Activated CD4-positive, alpha-beta T cell treated with anti-CD3 and anti-CD28 coated beads, Interleukin-2, amount 10 ng/mL, durations not matched to agents 24 days and 14 days (primary cell): ENCODE results near the gene MGAT4A. TPM values are rescaled to one million over a fixed set of nuclear protein-coding genes. Genes with fewer than 3 reads are reported as not detected.
A peak's percentile ranks its signal among the peaks of the same experiment; 100 is the strongest.

ENCODE experiments used
- DNase-seq: peaks from one replicate; pipeline ENCODE4 v3.0.0; 2022
- H3K27ac Mint-ChIP-seq: one replicate; pipeline ENCODE4 v1.8.0; 2022; ENCODE audit warnings: mild to moderate bottlenecking, mixed read lengths
- H3K27me3 Mint-ChIP-seq: one replicate; pipeline ENCODE4 v1.8.0; 2022; ENCODE audit warnings: mixed read lengths
- H3K36me3 Mint-ChIP-seq: one replicate; pipeline ENCODE4 v1.8.0; 2022; ENCODE audit warnings: low read depth, mild to moderate bottlenecking, mixed read lengths
- H3K4me1 Mint-ChIP-seq: one replicate; pipeline ENCODE4 v1.8.0; 2021; ENCODE audit warnings: mixed read lengths
- H3K4me3 Mint-ChIP-seq: one replicate; pipeline ENCODE4 v1.8.0; 2022; ENCODE audit warnings: mild to moderate bottlenecking, moderate library complexity, mixed read lengths
- H3K9me3 Mint-ChIP-seq: one replicate; pipeline ENCODE4 v1.8.0; 2021; ENCODE audit warnings: mixed read lengths
- intact Hi-C: fragments of 100-400 bp; cut with micrococcal nuclease; formaldehyde crosslinking; loops from one replicate; pipeline ENCODE4 v1.15.1; 2023
- total RNA-seq: library from RNA; stranded (reverse); gene quantifications from 2 replicates; pipeline ENCODE4 v1.2.3, GENCODE V29; 2022

MGAT4A gene
- total RNA-seq, 1 donor from 2014 or later = 49.2 TPM

DNA sequence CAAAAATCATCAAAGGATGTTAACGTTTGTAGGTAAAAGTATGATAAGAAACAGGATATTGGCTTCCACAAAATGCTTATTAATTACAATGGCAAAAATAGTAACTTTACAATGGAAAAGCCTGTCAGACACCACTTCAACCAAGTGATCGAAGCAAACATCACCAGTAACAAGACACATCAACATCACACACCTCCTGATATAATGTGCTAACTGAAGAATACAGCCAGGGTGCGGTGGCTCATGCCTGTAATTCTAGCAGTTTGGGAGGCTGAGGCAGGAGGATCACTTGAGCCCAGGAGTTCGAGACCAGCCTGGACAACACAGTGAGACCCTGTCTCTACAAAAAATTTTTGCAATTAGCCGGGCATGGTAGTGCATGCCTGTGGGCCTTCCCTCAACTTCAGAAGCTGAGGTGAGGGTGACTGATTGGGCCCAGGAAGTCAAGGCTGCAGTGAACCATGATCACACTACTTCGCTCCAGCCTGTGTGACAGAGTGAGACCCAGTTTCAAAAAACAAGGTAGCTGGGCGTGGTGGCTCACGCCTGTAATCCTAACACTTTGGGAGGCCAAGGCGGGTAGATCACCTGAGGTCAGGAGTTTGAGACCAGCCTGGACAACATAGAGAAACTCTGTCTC lies 15.0 kb downstream of the MGAT4A start:
- H3K27me3 Mint-ChIP-seq = no peaks in the 10 kb centered on the region
- DNase-seq = no peak
- H3K27ac Mint-ChIP-seq = peak overlapping the region; percentile 45
- H3K9me3 Mint-ChIP-seq = peaks cover 5% of the 10 kb centered on the region
- H3K4me3 Mint-ChIP-seq = no peak overlapping the region
- peaks cover 47% of the 10 kb centered on the region for H3K36me3 Mint-ChIP-seq
- intact Hi-C loops = no loop called here
- peaks cover 63% of the 10 kb centered on the region for H3K4me1 Mint-ChIP-seq

DNA sequence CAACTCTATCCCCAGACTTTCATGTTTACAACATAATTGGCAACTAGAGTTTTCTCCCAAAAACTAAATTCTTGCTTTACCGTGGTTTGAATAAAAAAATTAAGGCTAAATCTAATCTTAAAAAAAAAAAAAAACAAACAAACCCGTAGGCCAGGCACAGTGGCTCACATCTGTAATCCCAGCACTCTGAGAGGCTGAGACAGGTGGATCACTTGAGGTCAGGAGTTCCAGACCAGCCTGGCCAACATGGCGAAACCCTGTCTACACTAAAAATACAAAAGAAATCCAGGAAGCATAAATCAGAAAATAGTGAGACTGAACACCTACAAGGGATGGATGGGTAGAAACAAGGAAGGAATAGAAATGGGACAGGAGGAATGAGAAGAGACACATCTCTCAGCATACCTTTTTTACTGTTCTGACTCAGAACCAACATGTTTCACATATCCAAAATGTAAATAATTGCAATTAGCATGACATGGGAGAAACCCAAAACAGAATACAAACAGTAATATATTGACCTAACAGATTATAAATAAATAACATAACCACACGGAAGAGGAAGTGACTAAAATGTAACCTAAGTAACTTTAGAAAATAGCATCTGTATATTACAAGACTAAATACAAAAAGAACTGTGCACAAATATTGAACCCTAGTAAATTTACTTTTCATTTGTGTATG lies 17.5 kb downstream of the MGAT4A start:
- intact Hi-C loops = loop anchor here (2.0 kb wide), 1 partner anchor 13 kb away; no protein-coding TSS in a partner anchor
- peaks cover 37% of the 10 kb centered on the region for H3K36me3 Mint-ChIP-seq
- DNase-seq = no peak

DNA sequence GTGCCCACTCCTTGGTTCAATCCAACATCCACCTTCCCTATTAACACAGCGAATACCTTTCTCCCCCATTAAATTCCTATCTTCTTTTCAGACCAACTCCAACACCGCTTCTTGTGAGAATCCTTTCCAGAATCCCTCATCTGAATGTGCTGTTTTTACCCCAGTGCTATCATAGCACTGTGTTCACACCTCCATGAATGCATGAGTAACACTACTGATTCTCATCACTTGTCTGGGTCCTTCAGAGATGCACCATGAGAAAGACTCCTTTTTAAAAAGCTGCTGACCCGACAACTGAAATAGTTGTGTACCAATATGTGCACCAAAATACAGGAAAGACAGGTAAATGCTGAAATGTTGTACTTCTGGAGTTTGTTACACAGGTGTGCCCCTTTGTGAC lies 18.8 kb downstream of the MGAT4A start:
- Mint-ChIP-seq H3K27ac (peak overlapping the region; percentile 11), H3K27me3 (no peaks in the 10 kb centered on the region), H3K9me3 (no peaks in the 10 kb centered on the region), H3K4me1 (peaks cover 61% of the 10 kb centered on the region), H3K4me3 (peak overlapping the region; percentile 9), H3K36me3 (peaks cover 35% of the 10 kb centered on the region)
- intact Hi-C loops = loop anchor here (2.0 kb wide), 1 partner anchor 15 kb away; no protein-coding TSS in a partner anchor
- no peak for DNase-seq

More for the DNA sequence above, 17.5 kb downstream of the MGAT4A start:
- H3K4me1 Mint-ChIP-seq = peaks cover 65% of the 10 kb centered on the region
- H3K27me3 Mint-ChIP-seq = no peaks in the 10 kb centered on the region
- H3K4me3 Mint-ChIP-seq = no peak overlapping the region
- no peak overlapping the region for H3K27ac Mint-ChIP-seq
- H3K9me3 Mint-ChIP-seq = no peaks in the 10 kb centered on the region

- DNase-seq = no peak
- Mint-ChIP-seq H3K9me3 (no peaks in the 10 kb centered on the region), H3K4me3 (no peak overlapping the region), H3K4me1 (peaks cover 56% of the 10 kb centered on the region), H3K27ac (no peak overlapping the region), H3K36me3 (peaks cover 33% of the 10 kb centered on the region), H3K27me3 (no peaks in the 10 kb centered on the region)
- intact Hi-C loops = loop anchor here (2.0 kb wide), 1 partner anchor 19 kb away; no protein-coding TSS in a partner anchor
These were observed 19.4 kb downstream of the MGAT4A start for GRCh38 chr2:98711506-98711905.

DNA sequence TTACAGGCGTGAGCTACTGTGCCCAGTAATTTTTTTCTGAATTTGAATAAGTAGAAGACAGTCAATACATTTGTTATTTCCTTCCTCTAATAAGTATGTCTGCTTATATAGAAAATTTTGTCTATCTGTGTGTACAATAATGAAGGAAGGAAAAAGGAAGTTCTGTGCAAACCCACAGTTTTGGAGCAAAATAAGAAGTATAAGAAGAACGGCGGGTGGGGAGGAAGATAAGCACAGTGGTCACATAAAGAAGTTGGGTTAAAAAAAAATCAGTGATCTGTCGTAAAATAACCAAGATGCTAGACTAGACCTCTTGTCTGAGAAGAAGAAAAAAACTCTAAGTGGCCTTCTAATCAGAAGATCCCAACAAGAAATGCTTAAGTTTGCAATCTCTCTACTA lies 20.2 kb downstream of the MGAT4A start:
- Mint-ChIP-seq H3K9me3 (no peaks in the 10 kb centered on the region), H3K36me3 (peaks cover 32% of the 10 kb centered on the region), H3K27ac (no peak overlapping the region), H3K4me3 (peak overlapping the region; percentile 42), H3K27me3 (no peaks in the 10 kb centered on the region), H3K4me1 (peaks cover 52% of the 10 kb centered on the region)
- DNase-seq = no peak
- intact Hi-C loops = loop anchor here (2.0 kb wide), 1 partner anchor 18 kb away; no protein-coding TSS in a partner anchor

- H3K36me3 Mint-ChIP-seq = peaks cover 28% of the 10 kb centered on the region
- no peak overlapping the region for H3K27ac Mint-ChIP-seq
- H3K4me1 Mint-ChIP-seq = peaks cover 51% of the 10 kb centered on the region
- DNase-seq = no peak
- no peaks in the 10 kb centered on the region for H3K9me3 Mint-ChIP-seq
- intact Hi-C loops = no loop called here
- H3K4me3 Mint-ChIP-seq = no peak overlapping the region
- no peaks in the 10 kb centered on the region for H3K27me3 Mint-ChIP-seq
These were observed 21.4 kb downstream of the MGAT4A start for GRCh38 chr2:98709535-98709934.

DNA sequence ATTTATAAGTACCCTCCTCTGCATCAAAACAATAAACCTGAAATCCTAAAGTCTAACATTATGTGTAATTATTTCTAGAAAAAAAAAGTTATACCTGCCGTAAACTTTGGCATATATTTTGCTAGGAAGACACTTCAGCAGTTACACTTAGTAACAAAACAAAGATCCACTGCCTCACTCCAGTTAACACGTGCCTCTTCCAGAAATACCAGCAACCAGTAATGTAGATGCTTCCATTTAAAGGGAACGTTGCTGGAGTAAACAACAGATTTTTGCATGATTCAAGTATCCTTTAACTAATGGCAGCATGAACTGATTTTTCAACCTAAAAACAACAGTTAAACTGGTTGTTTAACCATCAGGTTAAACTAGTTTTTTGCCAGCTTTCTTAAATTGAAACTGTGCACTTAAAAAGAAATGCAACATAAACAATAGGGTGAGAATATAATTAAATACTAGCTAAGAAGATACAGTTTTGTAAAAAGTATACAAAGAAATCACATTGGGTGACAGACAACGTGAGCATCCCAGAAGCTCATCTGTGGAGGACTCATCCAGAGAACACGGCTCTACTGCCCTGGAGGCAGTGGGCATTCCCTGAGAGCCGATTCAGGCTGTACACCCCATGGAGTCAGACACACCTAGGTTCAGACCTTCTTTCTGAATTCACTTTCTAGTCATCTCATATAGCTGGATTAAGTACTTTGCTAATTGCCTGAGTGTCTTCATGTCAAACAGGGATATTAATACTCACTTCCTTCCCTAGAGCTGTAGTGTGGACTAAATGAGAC lies 22.3 kb downstream of the MGAT4A start:
- no peaks in the 10 kb centered on the region for H3K27me3 Mint-ChIP-seq
- DNase-seq = no peak
- H3K4me3 Mint-ChIP-seq = no peak overlapping the region
- H3K36me3 Mint-ChIP-seq = peaks cover 26% of the 10 kb centered on the region
- H3K4me1 Mint-ChIP-seq = peaks cover 51% of the 10 kb centered on the region
- no peaks in the 10 kb centered on the region for H3K9me3 Mint-ChIP-seq
- intact Hi-C loops = no loop called here
- H3K27ac Mint-ChIP-seq = peak overlapping the region; percentile 54

GRCh38 chr2:98706591-98706990 lies 24.3 kb downstream of the MGAT4A start:
- intact Hi-C loops = no loop called here
- Mint-ChIP-seq H3K4me3 (no peak overlapping the region), H3K9me3 (no peaks in the 10 kb centered on the region), H3K4me1 (peaks cover 57% of the 10 kb centered on the region), H3K27ac (no peak overlapping the region), H3K27me3 (no peaks in the 10 kb centered on the region), H3K36me3 (peaks cover 29% of the 10 kb centered on the region)
- no peak for DNase-seq

DNA sequence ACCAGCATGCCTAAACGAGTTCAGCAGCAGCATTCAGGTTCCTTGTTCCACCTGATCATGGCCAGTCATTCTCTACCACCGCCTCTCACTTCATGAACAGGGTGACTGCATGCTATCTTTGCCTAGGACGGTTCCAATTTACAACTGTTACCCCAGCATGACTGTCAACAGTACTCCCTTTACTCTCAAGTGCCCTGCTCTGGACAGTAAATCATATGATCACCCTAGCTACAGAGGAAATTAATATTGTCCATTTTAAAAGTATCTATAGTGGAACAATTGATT lies 25.7 kb downstream of the MGAT4A start:
- Mint-ChIP-seq H3K4me3 (no peak overlapping the region), H3K27ac (no peak overlapping the region), H3K36me3 (peaks cover 29% of the 10 kb centered on the region), H3K27me3 (no peaks in the 10 kb centered on the region), H3K9me3 (no peaks in the 10 kb centered on the region), H3K4me1 (peaks cover 54% of the 10 kb centered on the region)
- no peak for DNase-seq
- intact Hi-C loops = no loop called here

DNA sequence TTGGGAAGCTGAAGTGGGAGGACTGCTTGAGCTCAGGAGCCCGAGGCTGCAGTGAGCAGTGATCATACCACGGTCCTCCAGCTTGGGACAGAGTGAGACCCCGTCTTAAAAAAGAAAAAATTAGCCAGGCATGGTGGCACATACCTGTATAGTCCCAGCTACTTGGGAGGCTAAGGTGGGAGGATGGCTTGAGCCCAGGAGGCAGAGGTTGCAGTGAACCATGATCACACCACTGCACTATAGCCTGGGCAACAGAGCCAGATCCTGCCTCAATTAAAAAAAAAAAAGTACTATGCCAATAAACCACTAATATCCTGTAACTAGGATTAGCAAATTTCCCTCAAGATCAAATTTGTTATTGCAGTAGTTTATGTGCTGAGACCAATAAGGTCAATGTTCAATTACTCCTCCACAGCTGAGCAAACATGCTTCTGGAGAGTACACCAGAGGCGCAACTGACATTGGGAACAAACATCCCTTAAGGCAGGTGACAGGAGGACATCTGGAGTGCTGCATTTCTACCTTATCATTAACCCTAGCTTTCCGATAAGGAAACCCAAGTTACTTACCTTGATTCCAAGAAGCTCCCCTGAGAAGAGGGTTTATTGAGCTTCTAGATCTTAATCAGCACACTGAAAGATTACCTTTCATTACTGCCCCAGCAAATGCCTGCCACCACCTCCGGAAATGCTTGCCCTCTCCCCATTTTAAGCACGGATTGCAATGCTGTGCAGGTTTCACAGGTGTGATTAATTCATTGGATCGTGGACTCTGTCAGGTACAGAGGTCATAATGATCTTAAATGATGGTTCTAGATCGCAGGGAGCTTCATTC lies 26.2 kb downstream of the MGAT4A start:
- DNase-seq = no peak
- peaks cover 52% of the 10 kb centered on the region for H3K4me1 Mint-ChIP-seq
- H3K36me3 Mint-ChIP-seq = peaks cover 26% of the 10 kb centered on the region
- no peak overlapping the region for H3K4me3 Mint-ChIP-seq
- intact Hi-C loops = no loop called here
- no peaks in the 10 kb centered on the region for H3K27me3 Mint-ChIP-seq
- no peak overlapping the region for H3K27ac Mint-ChIP-seq
- no peaks in the 10 kb centered on the region for H3K9me3 Mint-ChIP-seq

- Mint-ChIP-seq H3K9me3 (no peaks in the 10 kb centered on the region), H3K4me3 (no peak overlapping the region), H3K4me1 (peaks cover 48% of the 10 kb centered on the region), H3K36me3 (peaks cover 25% of the 10 kb centered on the region), H3K27ac (peak overlapping the region; percentile 34), H3K27me3 (no peaks in the 10 kb centered on the region)
- DNase-seq = no peak
- intact Hi-C loops = no loop called here
These were observed 27.2 kb downstream of the MGAT4A start for GRCh38 chr2:98703738-98704137.

GRCh38 chr2:98702858-98703620 lies 27.9 kb downstream of the MGAT4A start:
- DNase-seq = no peak
- H3K9me3 Mint-ChIP-seq = no peaks in the 10 kb centered on the region
- H3K27me3 Mint-ChIP-seq = no peaks in the 10 kb centered on the region
- intact Hi-C loops = no loop called here
- peak overlapping the region; percentile 3 for H3K4me3 Mint-ChIP-seq
- peaks cover 48% of the 10 kb centered on the region for H3K4me1 Mint-ChIP-seq
- peaks cover 26% of the 10 kb centered on the region for H3K36me3 Mint-ChIP-seq
- peak overlapping the region; percentile 20 for H3K27ac Mint-ChIP-seq
